Measurements from ENCODE around the gene PRKACB.

DNA sequence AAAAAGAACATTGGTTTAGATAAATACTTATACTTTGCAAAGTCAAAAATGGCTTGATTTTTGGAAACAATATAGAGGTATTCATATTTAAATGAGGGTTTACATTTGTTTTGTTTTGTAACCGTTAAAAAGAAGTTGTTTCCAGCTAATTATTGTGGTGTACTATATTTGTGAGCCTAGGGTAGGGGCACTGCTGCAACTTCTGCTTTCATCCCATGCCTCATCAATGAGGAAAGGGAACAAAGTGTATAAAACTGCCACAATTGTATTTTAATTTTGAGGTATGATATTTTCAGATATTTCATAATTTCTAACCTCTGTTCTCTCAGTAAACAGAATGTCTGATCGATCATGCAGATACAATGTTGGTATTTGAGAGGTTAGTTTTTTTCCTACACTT, 92.2 kb downstream of the PRKACB start:
- TF ChIP-seq, protein P1, sequence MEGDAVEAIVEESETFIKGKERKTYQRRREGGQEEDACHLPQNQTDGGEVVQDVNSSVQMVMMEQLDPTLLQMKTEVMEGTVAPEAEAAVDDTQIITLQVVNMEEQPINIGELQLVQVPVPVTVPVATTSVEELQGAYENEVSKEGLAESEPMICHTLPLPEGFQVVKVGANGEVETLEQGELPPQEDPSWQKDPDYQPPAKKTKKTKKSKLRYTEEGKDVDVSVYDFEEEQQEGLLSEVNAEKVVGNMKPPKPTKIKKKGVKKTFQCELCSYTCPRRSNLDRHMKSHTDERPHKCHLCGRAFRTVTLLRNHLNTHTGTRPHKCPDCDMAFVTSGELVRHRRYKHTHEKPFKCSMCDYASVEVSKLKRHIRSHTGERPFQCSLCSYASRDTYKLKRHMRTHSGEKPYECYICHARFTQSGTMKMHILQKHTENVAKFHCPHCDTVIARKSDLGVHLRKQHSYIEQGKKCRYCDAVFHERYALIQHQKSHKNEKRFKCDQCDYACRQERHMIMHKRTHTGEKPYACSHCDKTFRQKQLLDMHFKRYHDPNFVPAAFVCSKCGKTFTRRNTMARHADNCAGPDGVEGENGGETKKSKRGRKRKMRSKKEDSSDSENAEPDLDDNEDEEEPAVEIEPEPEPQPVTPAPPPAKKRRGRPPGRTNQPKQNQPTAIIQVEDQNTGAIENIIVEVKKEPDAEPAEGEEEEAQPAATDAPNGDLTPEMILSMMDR (IDR thresholded peaks at IDR 0.05; ENCODE audit: low read depth, low read length, poor library complexity, severe bottlenecking): no peak
- TF ChIP-seq EZH2phosphoT487 (IDR thresholded peaks at IDR 0.05; ENCODE audit: borderline replicate concordance, low read length): no peak

Data from DOHH2 (cell line).